GM19452 (cell line): ENCODE results near the gene RIMKLA.

Experiments
- ATAC-seq: cut with Tn5 transposase; IDR thresholded peaks from one replicate; pipeline ENCODE4 v1.9.1; 2021; ENCODE audit not compliant: unreplicated experiment

RIMKLA gene

DNA sequence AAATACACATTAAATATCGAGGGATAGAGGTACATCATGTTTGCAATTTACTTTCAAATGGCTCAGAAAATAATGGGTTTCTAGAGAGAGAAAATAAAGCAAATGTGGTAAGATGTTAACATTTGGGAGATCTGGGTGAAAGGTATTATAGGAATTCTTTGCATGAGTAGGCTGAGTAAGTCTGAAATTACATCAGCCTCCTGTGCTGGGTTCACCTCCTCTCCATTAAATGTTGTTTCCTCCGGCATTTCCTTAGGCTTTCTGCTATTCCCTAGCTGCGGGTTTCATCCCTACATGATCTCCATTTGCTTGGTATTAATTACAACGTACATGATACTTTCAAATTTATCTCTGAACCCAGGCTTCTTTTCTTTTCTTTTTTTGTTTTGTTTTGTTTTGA lies 43.6 kb downstream of the RIMKLA start:
- ATAC-seq, result no peak

GRCh38 chr1:42427240-42427639 lies 46.6 kb downstream of the RIMKLA start:
- no peak for ATAC-seq

DNA sequence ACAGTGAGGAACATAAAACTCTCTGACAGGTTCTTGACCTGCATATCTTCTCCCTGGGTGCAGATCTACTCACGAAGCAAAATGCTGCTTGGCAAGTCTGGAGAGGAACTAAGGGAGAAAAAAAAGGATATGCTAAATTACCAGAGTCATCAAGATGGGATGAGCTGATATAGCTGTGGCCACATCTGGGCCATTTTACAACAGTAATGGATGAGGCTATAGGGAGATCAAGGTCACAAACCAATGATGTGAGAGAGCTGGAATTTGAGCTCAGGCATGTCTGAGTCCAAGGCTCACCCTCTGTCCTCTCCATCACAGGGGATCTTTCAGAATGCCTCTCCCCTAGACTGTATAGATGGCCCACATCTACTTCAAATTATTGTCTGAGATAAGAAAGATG lies 49.0 kb downstream of the RIMKLA start:
- no peak for ATAC-seq

- no peak for ATAC-seq
Measured at GRCh38 chr1:42430286-42431135, 49.9 kb downstream of the RIMKLA start.

- ATAC-seq, result no peak
Measured at GRCh38 chr1:42431514-42431913, 50.9 kb downstream of the RIMKLA start.

DNA sequence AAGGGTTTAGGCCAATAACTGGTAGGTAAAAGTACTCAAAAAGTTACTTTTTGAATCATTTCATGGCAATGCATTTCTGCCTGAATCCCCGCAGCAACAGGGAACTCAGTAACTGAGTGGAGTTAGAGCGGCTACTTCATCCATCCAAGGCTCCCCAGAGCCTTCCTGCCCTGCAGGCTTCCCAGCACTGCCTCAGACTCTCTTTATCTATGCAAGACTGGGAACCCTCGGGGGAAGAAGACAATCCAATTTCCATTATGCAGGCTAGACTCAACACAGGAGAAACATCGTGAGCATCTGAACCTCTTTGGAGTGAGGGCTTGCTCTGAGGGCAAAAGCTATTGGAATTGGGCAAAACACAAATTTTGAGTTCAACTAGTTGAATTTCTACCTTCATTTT lies 52.1 kb downstream of the RIMKLA start:
- no peak for ATAC-seq

GRCh38 chr1:42433369-42433768 lies 52.8 kb downstream of the RIMKLA start:
- no peak for ATAC-seq

- ATAC-seq, result no peak
Measured at GRCh38 chr1:42434340-42434739, 53.7 kb downstream of the RIMKLA start.

DNA sequence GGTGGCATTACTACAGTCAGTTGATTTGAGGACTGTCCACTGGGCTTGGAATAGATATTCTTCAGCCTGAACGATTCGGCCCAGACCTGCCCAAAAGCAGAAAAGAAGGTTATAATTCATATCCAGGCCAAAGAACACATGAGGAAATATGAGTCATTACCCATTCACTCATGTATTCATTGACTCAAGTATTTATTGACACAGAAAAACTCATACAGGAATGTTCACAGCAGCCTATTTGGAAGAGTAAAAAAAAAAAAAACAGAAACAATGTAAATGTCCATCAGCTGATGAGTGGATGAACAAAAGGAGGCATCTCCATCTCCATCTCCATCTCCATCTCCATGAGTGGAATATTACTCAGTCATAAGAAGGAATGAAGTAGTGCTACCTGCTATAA lies 59.3 kb downstream of the RIMKLA start:
- ATAC-seq, result no peak

GRCh38 chr1:42442662-42443061 lies 62.1 kb downstream of the RIMKLA start:
- ATAC-seq, result no peak

DNA sequence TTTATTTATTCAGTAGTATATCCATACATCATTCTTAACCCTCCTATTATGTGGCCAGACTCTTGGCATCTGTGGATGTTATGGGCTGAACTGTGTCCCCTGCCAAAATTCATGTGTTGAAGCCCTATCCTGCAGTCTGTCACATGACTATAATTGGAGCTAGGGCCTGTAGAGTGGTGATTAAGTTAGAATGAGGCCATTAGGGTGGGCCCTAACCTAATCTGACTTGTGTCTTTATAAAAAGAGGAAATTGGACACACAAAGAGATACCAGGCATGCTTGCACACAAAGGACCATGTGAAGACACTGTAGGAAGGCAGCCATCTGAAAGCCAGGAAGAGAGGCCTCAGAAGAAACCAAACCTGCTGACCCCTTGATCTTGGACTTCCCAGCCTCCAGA lies 68.7 kb downstream of the RIMKLA start:
- no peak for ATAC-seq

DNA sequence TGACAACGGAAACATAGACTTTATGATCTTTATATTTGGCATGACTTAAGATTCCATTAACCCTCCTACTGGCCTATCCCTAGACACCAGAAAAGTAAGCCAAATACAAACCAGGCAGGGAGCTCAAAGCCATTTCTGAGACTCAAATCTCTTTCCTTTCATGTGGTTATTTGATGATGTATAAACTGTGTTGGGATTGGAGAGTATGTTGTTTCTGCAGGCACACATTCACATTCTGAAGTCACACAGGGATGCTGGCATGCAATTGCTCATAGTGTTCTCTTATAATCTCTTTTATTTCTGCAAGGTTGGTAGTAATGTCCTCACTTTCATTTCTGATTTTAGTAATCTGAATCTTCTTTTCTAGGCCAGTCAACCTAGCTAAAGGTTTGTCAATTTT lies 69.5 kb downstream of the RIMKLA start:
- ATAC-seq, result no peak

GRCh38 chr1:42453386-42453785 lies 72.8 kb downstream of the RIMKLA start:
- ATAC-seq, result no peak

DNA sequence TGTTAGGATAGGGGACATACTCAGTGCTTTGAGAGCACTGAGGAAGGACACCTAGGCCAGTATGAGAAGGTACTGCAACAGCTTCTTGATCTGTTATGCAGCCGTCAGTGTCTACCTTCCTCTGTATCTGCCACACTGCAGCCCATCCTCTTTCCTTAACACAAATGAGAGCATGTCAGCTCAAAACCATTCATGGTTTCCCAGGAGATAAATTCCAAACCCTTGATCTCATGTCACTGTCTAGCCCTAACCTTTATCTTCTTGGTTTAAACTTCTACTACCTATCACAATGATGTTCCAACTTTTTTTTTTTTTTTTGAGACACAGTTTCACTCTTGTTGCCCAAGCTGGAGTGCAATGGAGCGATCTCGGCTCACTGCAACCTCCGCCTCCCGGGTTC lies 73.8 kb downstream of the RIMKLA start:
- ATAC-seq, result no peak

- peak; percentile 77 for ATAC-seq
Measured at GRCh38 chr1:42456010-42456753, 75.6 kb downstream of the RIMKLA start, which contains the start of the genes PPCS and ZMYND12. Gene PPCS (plus strand): TSS chr1:42456543. CDS start chr1:42456566, 23 bp downstream. Gene ZMYND12 (minus strand): TSS chr1:42456022. CDS start chr1:42455997, 25 bp downstream.

DNA sequence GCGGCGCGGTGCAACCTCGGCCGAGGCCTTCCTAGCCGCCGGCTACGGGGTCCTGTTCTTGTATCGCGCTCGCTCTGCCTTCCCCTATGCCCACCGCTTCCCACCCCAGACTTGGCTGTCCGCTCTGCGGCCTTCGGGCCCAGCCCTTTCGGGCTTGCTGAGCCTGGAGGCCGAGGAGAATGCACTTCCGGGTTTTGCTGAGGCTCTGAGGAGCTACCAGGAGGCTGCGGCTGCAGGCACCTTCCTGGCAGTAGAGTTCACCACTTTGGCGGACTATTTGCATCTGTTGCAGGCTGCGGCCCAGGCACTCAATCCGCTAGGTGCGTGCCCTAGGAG lies 76.1 kb downstream of the RIMKLA start:
- ATAC-seq, result peak; percentile 64

- no peak for ATAC-seq
Measured at GRCh38 chr1:42461196-42461595, 80.6 kb downstream of the RIMKLA start.

GRCh38 chr1:42462828-42463763 lies 82.5 kb downstream of the RIMKLA start, which contains the start of gene CCDC30:
Gene CCDC30 (plus strand): TSS chr1:42463286. CDS start chr1:42480552, 17,266 bp downstream.
- ATAC-seq, result peak; percentile 99

DNA sequence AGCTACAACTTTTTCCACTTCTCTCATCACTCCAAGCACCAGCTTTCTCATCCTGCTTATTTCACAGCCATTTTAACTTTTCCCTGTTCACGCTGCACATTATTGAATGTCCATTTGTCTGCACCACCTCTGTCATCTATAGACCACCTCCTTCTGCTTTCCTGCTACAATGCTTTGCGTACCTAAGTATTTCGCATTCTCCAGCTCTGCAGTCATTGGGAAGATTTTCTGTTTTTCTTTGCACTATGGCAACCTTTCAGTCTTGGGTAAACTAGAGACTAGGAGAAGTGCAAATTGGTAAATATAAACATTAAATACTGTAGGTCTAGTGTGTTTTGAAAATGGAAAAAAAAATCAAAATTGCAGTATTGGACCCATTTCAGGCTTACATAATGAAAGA lies 83.3 kb downstream of the RIMKLA start:
- no peak for ATAC-seq

GRCh38 chr1:42466030-42466429 lies 85.4 kb downstream of the RIMKLA start:
- no peak for ATAC-seq

- ATAC-seq, result no peak
Measured at GRCh38 chr1:42469727-42470126, 89.1 kb downstream of the RIMKLA start.
